Endothelial cell of umbilical vein (primary cell): ENCODE measurements around the gene ZNF516. TPM values are rescaled to one million over a fixed set of nuclear protein-coding genes. Genes with fewer than 3 reads are reported as not detected.

Experiments used
- BruUV-seq: library from RNA; stranded (reverse); fragments of 400-500 nt; replicated peaks from 2 replicates; lab custom pipeline; 2021; lab: Mats Ljungman, UMichigan
- CTCF ChIA-PET: fragments of 300-600, 350-600 bp; sonication (Branson Sonifier 250); formaldehyde crosslinking; loops from one replicate; lab custom pipeline; 2021; ENCODE audit warnings: antibody characterized with exemption, inconsistent platforms; lab: Charles Lee
- POLR2A ChIA-PET: fragments of 300-600, 350-600 bp; sonication (Branson Sonifier 250); formaldehyde crosslinking; loops from one replicate; lab custom pipeline; 2021; ENCODE audit warnings: antibody characterized with exemption, inconsistent platforms; lab: Charles Lee
- DNase-seq: peaks from one replicate; pipeline ENCODE4 v3.0.0-alpha.2; 2011; ENCODE audit warnings: low read depth, low spot score
- FAIRE-seq: peaks from 2 replicates; lab custom pipeline; 2011; peaks lifted over from hg19 to GRCh38; lab: Jason Lieb, UNC
- H2AFZ ChIP-seq: 2 replicates; pipeline ENCODE4 v1.6.0; 2012; ENCODE audit warnings: low read depth, low read length, control low read depth, inconsistent platforms
- H3K27ac ChIP-seq: 2 replicates; pipeline ENCODE4 v1.5.1; 2011; ENCODE audit warnings: low read depth, mild to moderate bottlenecking, control low read depth, low read length, moderate library complexity; ENCODE audit not compliant: insufficient read depth
- H3K27me3 ChIP-seq, 2 experiments: 2 replicates each; pipeline versions ENCODE4 v1.6.0 to v1.6.1; 2011; ENCODE audit warnings: low read length in 2 of 2, mixed read lengths in 1 of 2; ENCODE audit not compliant: control insufficient read depth in 2 of 2, insufficient read depth in 2 of 2
- H3K36me3 ChIP-seq, 2 experiments: 2 replicates in 1 of 2; 3 replicates in 1 of 2; pipeline ENCODE4 v1.5.1; 2011; ENCODE audit warnings: low read length in 2 of 2, mild to moderate bottlenecking in 1 of 2, moderate library complexity in 1 of 2; ENCODE audit not compliant: control insufficient read depth in 2 of 2, insufficient read depth in 2 of 2; ENCODE audit errors: extremely low read depth in 1 of 2
- H3K4me1 ChIP-seq: 3 replicates; pipeline ENCODE4 v1.5.1; 2011; ENCODE audit warnings: mild to moderate bottlenecking, low read length; ENCODE audit not compliant: control insufficient read depth, insufficient read depth; ENCODE audit errors: extremely low read depth
- H3K4me2 ChIP-seq: 2 replicates; pipeline ENCODE4 v1.6.1; 2011; ENCODE audit warnings: low read length, control low read depth, mixed read lengths; ENCODE audit not compliant: insufficient read depth
- H3K4me3 ChIP-seq, 3 experiments: fragments of 200-600 bp in 1 of 3; sonication (generic), shearing (Covaris generic) in 1 of 3; replicated peaks in 1 of 3; 2 replicates each; pipeline ENCODE4 v1.5.1; 2011 to 2016; ENCODE audit warnings: control low read depth in 3 of 3, low read length in 3 of 3, mild to moderate bottlenecking in 2 of 3, inconsistent platforms in 1 of 3, low read depth in 1 of 3, moderate library complexity in 1 of 3; ENCODE audit not compliant: insufficient read depth in 1 of 3
- H3K79me2 ChIP-seq: 2 replicates; pipeline ENCODE4 v1.6.0; 2012; ENCODE audit warnings: low read length, inconsistent platforms; ENCODE audit not compliant: control insufficient read depth, insufficient read depth
- H3K9ac ChIP-seq: replicated peaks from 2 replicates; pipeline ENCODE3; 2011; ENCODE audit warnings: low read length, control low read depth; ENCODE audit not compliant: insufficient read depth; ENCODE audit errors: extremely low read depth
- H3K9me1 ChIP-seq: replicated peaks from 3 replicates; pipeline ENCODE4 v1.6.0; 2011; ENCODE audit warnings: mild to moderate bottlenecking, low read length; ENCODE audit not compliant: control insufficient read depth, insufficient read depth; ENCODE audit errors: extremely low read depth
- H3K9me3 ChIP-seq: replicated peaks from 2 replicates; pipeline ENCODE4 v1.5.1; 2012; ENCODE audit warnings: low read length, inconsistent platforms; ENCODE audit not compliant: control insufficient read depth, insufficient read depth
- H4K20me1 ChIP-seq: replicated peaks from 2 replicates; pipeline ENCODE3; 2011; ENCODE audit warnings: mild to moderate bottlenecking, low read length; ENCODE audit not compliant: control insufficient read depth, insufficient read depth; ENCODE audit errors: extremely low read depth
- CTCF ChIP-seq, 2 donors: IDR thresholded peaks; 1 replicate in 1 of 2; 2 replicates in 1 of 2; pipeline ENCODE4 v1.5.1; 2011; ENCODE audit warnings: low read length in 2 of 2, mild to moderate bottlenecking in 2 of 2, moderate library complexity in 2 of 2, control low read depth in 1 of 2, inconsistent platforms in 1 of 2, low read depth in 1 of 2; ENCODE audit not compliant: insufficient read depth in 1 of 2; ENCODE audit errors: extremely low read depth in 1 of 2
- EZH2 ChIP-seq: IDR thresholded peaks from 2 replicates; pipeline ENCODE4 v1.6.1; 2012; ENCODE audit warnings: borderline replicate concordance, low read depth, mild to moderate bottlenecking, moderate library complexity, low read length, inconsistent platforms; ENCODE audit not compliant: severe bottlenecking
- FOS ChIP-seq: IDR thresholded peaks from 2 replicates; pipeline ENCODE4 v1.6.1; 2011; ENCODE audit warnings: mild to moderate bottlenecking, low read length, moderate library complexity, borderline replicate concordance; ENCODE audit not compliant: insufficient read depth
- GATA2 ChIP-seq: IDR thresholded peaks from 2 replicates; pipeline ENCODE4 v1.7.0; 2011; ENCODE audit warnings: low read depth, mild to moderate bottlenecking, moderate library complexity, mixed read lengths, low read length; ENCODE audit not compliant: insufficient read length, insufficient read depth
- JUN ChIP-seq: IDR thresholded peaks from 2 replicates; pipeline ENCODE4 v1.6.1; 2011; ENCODE audit warnings: borderline replicate concordance, low read depth; ENCODE audit not compliant: insufficient read length, insufficient read depth
- MAX ChIP-seq: IDR thresholded peaks from 2 replicates; pipeline ENCODE4 v1.6.1; 2011; ENCODE audit not compliant: insufficient read depth, insufficient read length
- MYC ChIP-seq: IDR thresholded peaks from one replicate; pipeline ENCODE4 v1.6.1; 2011; ENCODE audit warnings: mild to moderate bottlenecking, low read depth, low read length
- POLR2A ChIP-seq: IDR thresholded peaks from 2 replicates; pipeline ENCODE4 v1.6.1; 2012; ENCODE audit warnings: low read depth, mild to moderate bottlenecking, control low read depth, low read length
- POLR2AphosphoS5 ChIP-seq: IDR thresholded peaks from 2 replicates; pipeline ENCODE4 v1.6.1; 2012; ENCODE audit warnings: low read depth, mild to moderate bottlenecking, control low read depth, low read length, moderate library complexity; ENCODE audit not compliant: insufficient read depth
- dilution Hi-C: fragments of 300-500 bp; cut with MboI; formaldehyde crosslinking; loops from one replicate; pipeline ENCODE4 v1.15.0; 2019; ENCODE audit warnings: low sequenced_read_pairs; ENCODE audit not compliant: extremely low pct_ligation_motif_present
- intact Hi-C: fragments of 100-400 bp; cut with micrococcal nuclease; formaldehyde crosslinking; loops from one replicate; pipeline ENCODE4 v1.10.0; 2022
- polyA plus RNA-seq, 4 experiments: library from polyadenylated mRNA; depleted of rRNA in 3 of 4; stranded (reverse) in 3 of 4; unstranded in 1 of 4; fragments of >200 nt; gene quantifications; 2 replicates each; pipeline versions ENCODE4 v1.2.1 to v1.2.3, GENCODE V29; 2011 to 2012; ENCODE audit warnings: missing spikeins in 1 of 4
- total RNA-seq: library from RNA; stranded (reverse); gene quantifications from 2 replicates; pipeline ENCODE4 v1.2.3, GENCODE V29; 2021

ZNF516 gene
- total and polyA plus RNA-seq, 2 donors (not counting 3 experiments of a cell fraction or from before 2014, with no cell fraction given): 3.6 to 19.1 TPM

GRCh38 chr18:76412818-76413565 is 82.0 kb downstream of the ZNF516 start:
- FAIRE-seq (no peak), DNase-seq (no peak)
- no peak overlapping the region for H3K4me3 ChIP-seq
- no peak for TF ChIP-seq MAX
- no peak for TF ChIP-seq EZH2
- no peak for TF ChIP-seq CTCF (IDR thresholded peaks at IDR 0.05; ENCODE audit: extremely low read depth in 1 of 2, insufficient read depth in 1 of 2, low read depth in 1 of 2, low read length in 2 of 2)
- no peak for TF ChIP-seq POLR2AphosphoS5
- no peak for TF ChIP-seq MYC
- no peak for TF ChIP-seq POLR2A
- TF ChIP-seq GATA2: no peak
- no peak for TF ChIP-seq JUN
- no peak for TF ChIP-seq FOS
- H3K4me2 ChIP-seq: no peak overlapping the region
- no peaks in the 10 kb centered on the region for H3K9me1 ChIP-seq
- no peaks in the 10 kb centered on the region for H3K79me2 ChIP-seq
- BruUV-seq: no TSS peak
- dilution Hi-C loops (no loop called here), intact Hi-C loops (no loop called here)
- H3K9ac ChIP-seq: no peak overlapping the region
- H3K36me3 ChIP-seq: no peaks in the 10 kb centered on the region
- H2AFZ ChIP-seq: no peak overlapping the region
- ChIA-PET CTCF (no interaction called here), POLR2A (no interaction called here)
- no peaks in the 10 kb centered on the region for H4K20me1 ChIP-seq
- no peaks in the 10 kb centered on the region for H3K4me1 ChIP-seq
- no peak overlapping the region for H3K27ac ChIP-seq
- H3K9me3 ChIP-seq: no peaks in the 10 kb centered on the region
- H3K27me3 ChIP-seq: no peaks in the 10 kb centered on the region
